Caco-2 (cell line): ENCODE measurements around the gene PNMT. TPM values are rescaled to one million over a fixed set of nuclear protein-coding genes. Genes with fewer than 3 reads are reported as not detected.
A peak's percentile ranks its signal among the peaks of the same experiment; 100 is the strongest.

Experiments used
- BruUV-seq: library from RNA; stranded (reverse); fragments of 400-500 nt; replicated peaks from 2 replicates; lab custom pipeline; 2021; lab: Mats Ljungman, UMichigan
- CTCF ChIA-PET: fragments of 300-600 bp; sonication (Branson Sonifier 250); formaldehyde crosslinking; loops from one replicate; lab custom pipeline; 2022; ENCODE audit warnings: antibody characterized with exemption; lab: Charles Lee
- POLR2A ChIA-PET: fragments of 300-600 bp; sonication (Branson Sonifier 250); formaldehyde crosslinking; loops from one replicate; lab custom pipeline; 2022; ENCODE audit warnings: antibody characterized with exemption; lab: Charles Lee
- DNase-seq, 2 experiments: peaks; one replicate each; pipeline versions ENCODE4 v3.0.0 to v3.0.0-alpha.2; 2020 to 2022
- H3K27me3 ChIP-seq: replicated peaks from 2 replicates; pipeline ENCODE4 v1.6.0; 2011; ENCODE audit warnings: low read length; ENCODE audit not compliant: control insufficient read depth, insufficient read depth
- H3K36me3 ChIP-seq: 2 replicates; pipeline ENCODE4 v1.5.1; 2011; ENCODE audit warnings: low read length; ENCODE audit not compliant: control insufficient read depth, insufficient read depth
- H3K4me1 ChIP-seq: fragments of 250-450 bp; sonication (Bioruptor Pico); 2 replicates; pipeline ENCODE4 v1.5.1; 2020; ENCODE audit warnings: mild to moderate bottlenecking
- H3K4me3 ChIP-seq: 2 replicates; pipeline ENCODE4 v1.5.1; 2011; ENCODE audit warnings: low read depth, mild to moderate bottlenecking, control low read depth, low read length
- H3K9me3 ChIP-seq: fragments of 250-450 bp; sonication (Bioruptor Pico); 2 replicates; pipeline ENCODE4 v1.5.1; 2020; ENCODE audit warnings: mild to moderate bottlenecking, moderate library complexity
- H3K27ac Mint-ChIP-seq: one replicate; pipeline ENCODE4 v1.8.0; 2022; ENCODE audit warnings: mixed read lengths; ENCODE audit not compliant: unreplicated experiment
- H3K27me3 Mint-ChIP-seq: one replicate; pipeline ENCODE4 v1.8.0; 2022; ENCODE audit warnings: mixed read lengths; ENCODE audit not compliant: insufficient read depth, unreplicated experiment
- H3K36me3 Mint-ChIP-seq: one replicate; pipeline ENCODE4 v1.8.0; 2022; ENCODE audit warnings: mild to moderate bottlenecking, mixed read lengths; ENCODE audit not compliant: insufficient read depth, unreplicated experiment
- H3K4me1 Mint-ChIP-seq: one replicate; pipeline ENCODE4 v1.8.0; 2022; ENCODE audit warnings: low read depth, mixed read lengths; ENCODE audit not compliant: unreplicated experiment
- H3K4me3 Mint-ChIP-seq: one replicate; pipeline ENCODE4 v1.8.0; 2022; ENCODE audit warnings: mild to moderate bottlenecking, moderate library complexity, mixed read lengths; ENCODE audit not compliant: unreplicated experiment
- H3K9me3 Mint-ChIP-seq: one replicate; pipeline ENCODE4 v1.8.0; 2022; ENCODE audit warnings: mixed read lengths; ENCODE audit not compliant: unreplicated experiment
- CTCF ChIP-seq, 2 experiments: fragments of 200-600 bp in 1 of 2; IDR thresholded peaks; 1 replicate in 1 of 2; 2 replicates in 1 of 2; pipeline versions ENCODE4 v1.5.1 to v1.8.0; 2011 to 2022; ENCODE audit warnings: antibody characterized with exemption in 1 of 2, control low read depth in 1 of 2, inconsistent platforms in 1 of 2, low read depth in 1 of 2, low read length in 1 of 2, mild to moderate bottlenecking in 1 of 2, moderate library complexity in 1 of 2; ENCODE audit not compliant: insufficient read depth in 1 of 2, severe bottlenecking in 1 of 2, unreplicated experiment in 1 of 2
- intact Hi-C: fragments of 100-400 bp; cut with micrococcal nuclease; formaldehyde crosslinking; loops from one replicate; pipeline ENCODE4 v1.10.0; 2022; ENCODE audit not compliant: unreplicated experiment
- total RNA-seq: library from RNA; stranded (reverse); gene quantifications from 2 replicates; pipeline ENCODE4 v1.2.3, GENCODE V29; 2022

Gene PNMT
- total RNA-seq, 1 experiment from 2014 or later = not detected

DNA sequence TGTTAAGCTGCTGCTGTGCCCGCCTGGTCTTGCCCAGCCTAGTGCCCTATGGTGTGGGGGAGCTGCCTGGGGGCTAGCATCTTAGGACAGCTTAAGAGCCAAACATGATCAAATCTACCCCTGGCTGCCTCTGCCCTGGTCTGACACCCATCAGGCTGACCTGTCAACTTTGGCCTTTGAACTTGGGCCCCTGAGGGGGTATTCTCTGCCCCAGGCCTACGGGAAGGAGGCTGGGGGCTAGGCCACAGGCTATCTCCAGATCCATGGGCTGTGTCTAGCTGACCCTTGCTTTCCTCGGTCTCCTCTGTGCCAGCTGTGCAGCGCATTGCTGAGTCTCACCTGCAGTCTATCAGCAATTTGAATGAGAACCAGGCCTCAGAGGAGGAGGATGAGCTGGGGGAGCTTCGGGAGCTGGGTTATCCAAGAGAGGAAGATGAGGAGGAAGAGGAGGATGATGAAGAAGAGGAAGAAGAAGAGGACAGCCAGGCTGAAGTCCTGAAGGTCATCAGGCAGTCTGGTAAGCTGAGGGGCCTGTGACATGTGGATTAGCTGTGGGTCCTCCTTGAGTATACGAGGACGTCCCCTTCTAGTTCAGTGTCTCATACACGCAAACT is 34.6 kb upstream of the PNMT start:
- Histone ChIP-seq H3K4me3 (no peak overlapping the region), H3K9me3 (no peaks in the 10 kb centered on the region), H3K4me1 (peaks cover 5% of the 10 kb centered on the region), H3K27me3 (no peaks in the 10 kb centered on the region), H3K36me3 (no peaks in the 10 kb centered on the region)
- peaks cover 23% of the 10 kb centered on the region for H3K4me1 Mint-ChIP-seq
- no peaks in the 10 kb centered on the region for H3K27me3 Mint-ChIP-seq
- POLR2A ChIA-PET = no interaction called here
- TF ChIP-seq CTCF (IDR thresholded peaks at IDR 0.05; ENCODE audit: insufficient read depth in 1 of 2, low read depth in 1 of 2, low read length in 1 of 2, severe bottlenecking in 1 of 2, unreplicated experiment in 1 of 2) = no peak
- BruUV-seq = no TSS peak
- no peak overlapping the region for H3K27ac Mint-ChIP-seq
- CTCF ChIA-PET = interaction anchor here (0.6 to 2.9 kb wide), 5 partner anchors 10 to 86 kb away, joined by 3 to 17 read pairs (median 3); partner anchors contain the start of gene PGAP3
- H3K9me3 Mint-ChIP-seq = no peaks in the 10 kb centered on the region
- H3K36me3 Mint-ChIP-seq = no peaks in the 10 kb centered on the region
- DNase-seq = no peak
- intact Hi-C loops = no loop called here
- H3K4me3 Mint-ChIP-seq = no peak overlapping the region

GRCh38 chr17:39634384-39634871 is 33.8 kb upstream of the PNMT start:
- peak in 1 of 2 experiments; percentile 57 for DNase-seq
- Mint-ChIP-seq H3K36me3 (no peaks in the 10 kb centered on the region), H3K27me3 (no peaks in the 10 kb centered on the region), H3K27ac (no peak overlapping the region), H3K4me3 (no peak overlapping the region), H3K4me1 (peaks cover 24% of the 10 kb centered on the region), H3K9me3 (no peaks in the 10 kb centered on the region)
- no peaks in the 10 kb centered on the region for H3K9me3 ChIP-seq
- ChIA-PET CTCF (interaction anchor here (0.6 to 2.9 kb wide), 5 partner anchors 11 to 141 kb away, joined by 3 to 17 read pairs (median 5); no protein-coding TSS in a partner anchor), POLR2A (no interaction called here)
- H3K4me3 ChIP-seq = no peak overlapping the region
- H3K27me3 ChIP-seq = no peaks in the 10 kb centered on the region
- H3K4me1 ChIP-seq = peaks cover 5% of the 10 kb centered on the region
- no peaks in the 10 kb centered on the region for H3K36me3 ChIP-seq
- peak; percentile 60 to 80 for TF ChIP-seq CTCF (IDR thresholded peaks at IDR 0.05; ENCODE audit: insufficient read depth in 1 of 2, low read depth in 1 of 2, low read length in 1 of 2, severe bottlenecking in 1 of 2, unreplicated experiment in 1 of 2)
- no TSS peak for BruUV-seq
- intact Hi-C loops = no loop called here

GRCh38 chr17:39635614-39636176 is 32.6 kb upstream of the PNMT start:
- Mint-ChIP-seq H3K4me1 (peaks cover 24% of the 10 kb centered on the region), H3K36me3 (no peaks in the 10 kb centered on the region), H3K4me3 (no peak overlapping the region), H3K9me3 (no peaks in the 10 kb centered on the region), H3K27ac (no peak overlapping the region), H3K27me3 (no peaks in the 10 kb centered on the region)
- no peaks in the 10 kb centered on the region for H3K27me3 ChIP-seq
- no peak for DNase-seq
- no peak overlapping the region for H3K4me3 ChIP-seq
- intact Hi-C loops = loop anchor here (5.0 kb wide), 1 partner anchor 102 kb away; the partner anchor contains the start of gene GRB7
- BruUV-seq = no TSS peak
- ChIA-PET CTCF (interaction anchor here (0.8 to 2.9 kb wide), 3 partner anchors 12 to 199 kb away, joined by 3 to 17 read pairs (median 12); no protein-coding TSS in a partner anchor), POLR2A (no interaction called here)
- no peaks in the 10 kb centered on the region for H3K36me3 ChIP-seq
- no peak for TF ChIP-seq CTCF (IDR thresholded peaks at IDR 0.05; ENCODE audit: insufficient read depth in 1 of 2, low read depth in 1 of 2, low read length in 1 of 2, severe bottlenecking in 1 of 2, unreplicated experiment in 1 of 2)
- H3K9me3 ChIP-seq = no peaks in the 10 kb centered on the region
- H3K4me1 ChIP-seq = peaks cover 5% of the 10 kb centered on the region
